Measurements from ENCODE around the gene RPL23. TPM values are rescaled to one million over a fixed set of nuclear protein-coding genes. Genes with fewer than 3 reads are reported as not detected.

The RPL23 gene
- total and polyA plus RNA-seq, 9 of the 15 experiments (the other 6 are each of a cell fraction or from before 2014, with no cell fraction given), result 1,745 to 3,667 (median 3,096) TPM

DNA sequence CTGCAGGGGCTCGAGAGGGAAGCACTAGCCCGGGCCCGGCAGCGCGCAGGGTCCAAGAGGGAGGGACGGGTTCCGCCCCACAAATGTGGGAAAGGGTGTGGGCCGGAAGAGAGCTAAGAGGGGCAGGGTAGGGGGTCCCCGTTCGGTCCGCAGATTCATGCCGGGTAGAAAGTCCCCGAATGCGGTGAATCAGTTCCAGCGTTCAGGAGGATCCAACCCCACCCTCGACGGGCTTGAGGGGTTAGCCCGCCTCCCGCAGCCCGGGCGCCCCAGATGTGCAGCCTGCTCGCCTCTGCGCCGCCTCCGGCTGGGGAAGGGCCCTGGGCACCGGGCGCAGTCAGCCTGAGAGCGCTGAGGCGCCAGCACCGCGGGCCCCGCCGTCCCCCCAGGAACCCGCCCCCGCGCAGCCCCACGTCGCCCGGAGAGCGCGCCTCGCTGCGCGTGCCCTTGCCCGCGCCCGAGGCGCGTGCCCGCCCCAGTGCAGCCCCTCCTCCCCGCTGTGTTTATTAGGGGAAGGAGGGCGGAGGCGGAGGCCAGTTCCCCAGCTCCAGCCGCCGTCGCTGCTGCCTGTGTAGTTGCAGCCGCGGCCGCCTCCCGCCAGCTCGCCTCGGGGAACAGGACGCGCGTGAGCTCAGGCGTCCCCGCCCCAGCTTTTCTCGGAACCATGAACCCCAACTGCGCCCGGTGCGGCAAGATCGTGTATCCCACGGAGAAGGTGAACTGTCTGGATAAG, 16.2 kb upstream of the RPL23 start, which contains the start of gene LASP1 (continued):
- TF ChIP-seq JUN (IDR thresholded peaks at IDR 0.05; ENCODE audit: borderline replicate concordance, low read depth, low read length) (no peak; the same call in 1 of the 2 replicates), JUN (CRISPR knock-in tag; IDR thresholded peaks at IDR 0.05; ENCODE audit: borderline replicate concordance) (no peak), TCF7 (IDR thresholded peaks at IDR 0.05; ENCODE audit: borderline replicate concordance) (0 out of 2 replicates have a peak, but pooled peaks have one; percentile 10), NR2C1 (IDR thresholded peaks at IDR 0.05) (no peak; the same call in 1 of the 2 replicates), NR2C1 (tag; IDR thresholded peaks at IDR 0.05) (no peak), NCOA6 (IDR thresholded peaks at IDR 0.05) (peak; percentile 74; the same call in 1 of the 2 replicates), ZNF239 (CRISPR knock-in tag; IDR thresholded peaks at IDR 0.05) (no peak), NFATC3 (IDR thresholded peaks at IDR 0.05) (no peak), HINFP (tag; conservative IDR thresholded peaks at IDR 0.05; ENCODE audit: low read depth) (peak; percentile 86), ZNF124 (CRISPR knock-in tag; IDR thresholded peaks at IDR 0.05) (no peak), NFE2L1 (tag; IDR thresholded peaks at IDR 0.05; ENCODE audit: borderline replicate concordance, low read depth) (no peak), CBFB (CRISPR knock-in tag; IDR thresholded peaks at IDR 0.05) (no peak), CTCF (IDR thresholded peaks at IDR 0.05 in 2 of 3, conservative IDR thresholded peaks at IDR 0.05 in 1 of 3; ENCODE audit: insufficient read depth in 2 of 3, low read depth in 1 of 3, low read length in 3 of 3) (no peak; a peak in 1 of 6 replicates), E2F1 (CRISPR knock-in tag; IDR thresholded peaks at IDR 0.05) (peak; percentile 62; the same call in 1 of the 2 replicates), KDM4B (IDR thresholded peaks at IDR 0.05; ENCODE audit: borderline replicate concordance in 2 of 2, low read depth in 1 of 2) (no peak), TEAD4 (IDR thresholded peaks at IDR 0.05; ENCODE audit: low read length) (no peak), TEAD4 (CRISPR knock-in tag; IDR thresholded peaks at IDR 0.05; ENCODE audit: borderline replicate concordance) (no peak), NR2F6 (CRISPR knock-in tag; IDR thresholded peaks at IDR 0.05) (0 out of 2 replicates have a peak, but pooled peaks have one; percentile 40), POLR2H (tag; IDR thresholded peaks at IDR 0.05; ENCODE audit: low read depth) (no peak; the same call in 1 of the 2 replicates), TRIM28 (IDR thresholded peaks at IDR 0.05) (no peak), ZEB2 (IDR thresholded peaks at IDR 0.05) (peak; percentile 54; the same call in 1 of the 2 replicates), ZNF253 (CRISPR knock-in tag; conservative IDR thresholded peaks at IDR 0.05) (no peak), ARNT (IDR thresholded peaks at IDR 0.05) (peak in 1 of 2 experiments; percentile 15; a peak in 2 of 4 replicates)
- TF ChIP-seq, protein P1, sequence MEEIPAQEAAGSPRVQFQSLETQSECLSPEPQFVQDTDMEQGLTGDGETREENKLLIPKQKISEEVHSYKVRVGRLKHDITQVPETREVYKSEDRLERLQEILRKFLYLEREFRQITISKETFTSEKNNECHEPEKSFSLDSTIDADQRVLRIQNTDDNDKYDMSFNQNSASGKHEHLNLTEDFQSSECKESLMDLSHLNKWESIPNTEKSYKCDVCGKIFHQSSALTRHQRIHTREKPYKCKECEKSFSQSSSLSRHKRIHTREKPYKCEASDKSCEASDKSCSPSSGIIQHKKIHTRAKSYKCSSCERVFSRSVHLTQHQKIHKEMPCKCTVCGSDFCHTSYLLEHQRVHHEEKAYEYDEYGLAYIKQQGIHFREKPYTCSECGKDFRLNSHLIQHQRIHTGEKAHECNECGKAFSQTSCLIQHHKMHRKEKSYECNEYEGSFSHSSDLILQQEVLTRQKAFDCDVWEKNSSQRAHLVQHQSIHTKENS (CRISPR knock-in tag; IDR thresholded peaks at IDR 0.05), result no peak
